OCI-LY3 (cell line): ENCODE results near the gene CLDN16.

Experiments used
- H2AFZ ChIP-seq: fragments of 200-600, 300-600 bp; shearing (Covaris generic); 2 replicates; pipeline ENCODE4 v1.6.0; 2014; ENCODE audit warnings: antibody characterized with exemption, low read depth, low read length
- H3K27ac ChIP-seq: fragments of 200-600, 300-600 bp; sonication (generic); 2 replicates; pipeline ENCODE4 v1.5.1; 2014; ENCODE audit warnings: mild to moderate bottlenecking, low read length, moderate library complexity, mixed read lengths
- H3K27me3 ChIP-seq: fragments of 200-600, 300-600 bp; sonication (generic); 2 replicates; pipeline ENCODE4 v1.6.1; 2014; ENCODE audit warnings: low read depth, low read length, mixed read lengths
- H3K36me3 ChIP-seq: fragments of 200-600, 300-600 bp; sonication (generic); replicated peaks from 2 replicates; pipeline ENCODE3; 2014; ENCODE audit warnings: low read depth, low read length, mixed read lengths
- H3K4me1 ChIP-seq: fragments of 300-600, 200-600 bp; sonication (generic); 2 replicates; pipeline ENCODE4 v1.6.1; 2014; ENCODE audit warnings: low read length, mixed read lengths
- H3K4me2 ChIP-seq: fragments of 200-600, 300-600 bp; sonication (generic); 2 replicates; pipeline ENCODE4 v1.6.1; 2014; ENCODE audit warnings: low read length, mixed read lengths
- H3K4me3 ChIP-seq: fragments of 300-600, 200-600 bp; sonication (generic); 2 replicates; pipeline ENCODE4 v1.5.1; 2014; ENCODE audit warnings: antibody characterized with exemption, mild to moderate bottlenecking, low read length, moderate library complexity
- H3K79me2 ChIP-seq: fragments of 300-600, 200-600 bp; shearing (Covaris generic); 2 replicates; pipeline ENCODE4 v1.6.1; 2014; ENCODE audit warnings: mild to moderate bottlenecking, low read length, mixed read lengths
- H3K9ac ChIP-seq: fragments of 300-600, 200-600 bp; shearing (Covaris generic); 2 replicates; pipeline ENCODE4 v1.6.0; 2014; ENCODE audit warnings: mild to moderate bottlenecking, low read length, moderate library complexity
- H3K9me3 ChIP-seq: fragments of 200-600, 300-600 bp; shearing (Covaris generic); 2 replicates; pipeline ENCODE4 v1.6.1; 2014; ENCODE audit warnings: low read length, mixed read lengths; ENCODE audit not compliant: insufficient read depth
- H4K20me1 ChIP-seq: fragments of 200-600, 300-600 bp; sonication (generic); 2 replicates; pipeline ENCODE4 v1.6.1; 2016; ENCODE audit warnings: low read length, mixed read lengths; ENCODE audit not compliant: insufficient read depth
- CTCF ChIP-seq: fragments of 200-600, 300-600 bp; sonication (generic); IDR thresholded peaks from 2 replicates; pipeline ENCODE4 v1.5.1; 2014; ENCODE audit warnings: antibody characterized with exemption, low read length, low read depth
- EZH2phosphoT487 ChIP-seq: fragments of 200-600 bp; shearing (Covaris generic); IDR thresholded peaks from 2 replicates; pipeline ENCODE4 v1.6.1; 2018; ENCODE audit warnings: antibody characterized with exemption, mixed run types, low read depth

CLDN16 gene

GRCh38 chr3:190387578-190388213 lies at the start of gene CLDN16:
TSS of gene CLDN16 (plus strand) at chr3:190388163. CDS start at chr3:190388330, 167 bp downstream.
- H3K27me3 ChIP-seq: no peaks in the 10 kb centered on the region
- no peaks in the 10 kb centered on the region for H4K20me1 ChIP-seq
- peaks cover 1% of the 10 kb centered on the region for H3K4me1 ChIP-seq
- H3K4me2 ChIP-seq: no peak within 1 kb of the TSS
- no peaks in the 10 kb centered on the region for H3K36me3 ChIP-seq
- no peak within 1 kb of the TSS for H3K4me3 ChIP-seq
- H3K79me2 ChIP-seq: no peaks in the 10 kb centered on the region
- no peak within 1 kb of the TSS for H3K9ac ChIP-seq
- no peaks in the 10 kb centered on the region for H3K9me3 ChIP-seq
- TF ChIP-seq EZH2phosphoT487 (no peak), CTCF (no peak)
- H3K27ac ChIP-seq: no peak within 1 kb of the TSS
- H2AFZ ChIP-seq: no peak within 1 kb of the TSS

GRCh38 chr3:190338717-190339116 lies 49.2 kb upstream of the CLDN16 start:
- Histone ChIP-seq H3K4me1 (no peaks in the 10 kb centered on the region), H3K9me3 (no peaks in the 10 kb centered on the region), H3K27ac (no peak overlapping the region), H3K9ac (no peak overlapping the region), H3K27me3 (no peaks in the 10 kb centered on the region), H3K79me2 (no peaks in the 10 kb centered on the region), H3K36me3 (no peaks in the 10 kb centered on the region), H3K4me2 (no peak overlapping the region), H2AFZ (no peak overlapping the region), H4K20me1 (no peaks in the 10 kb centered on the region), H3K4me3 (no peak overlapping the region)
- TF ChIP-seq EZH2phosphoT487 (no peak), CTCF (no peak)

GRCh38 chr3:190339130-190339529 lies 48.8 kb upstream of the CLDN16 start:
- H3K36me3 ChIP-seq: no peaks in the 10 kb centered on the region
- H2AFZ ChIP-seq: no peak overlapping the region; the same call in 1 of the 2 replicates
- H3K4me1 ChIP-seq: no peaks in the 10 kb centered on the region
- H3K9me3 ChIP-seq: no peaks in the 10 kb centered on the region
- no peaks in the 10 kb centered on the region for H4K20me1 ChIP-seq
- no peak overlapping the region for H3K9ac ChIP-seq
- H3K27ac ChIP-seq: no peak overlapping the region
- H3K27me3 ChIP-seq: no peaks in the 10 kb centered on the region
- H3K4me2 ChIP-seq: no peak overlapping the region
- H3K79me2 ChIP-seq: no peaks in the 10 kb centered on the region
- no peak overlapping the region for H3K4me3 ChIP-seq
- no peak for TF ChIP-seq EZH2phosphoT487
- TF ChIP-seq CTCF: peak; percentile 30

- Histone ChIP-seq H3K4me1 (0 out of 2 replicates have a peak, but pooled peaks cover 2% of the 10 kb centered on the region), H3K4me2 (no peak overlapping the region), H3K79me2 (no peaks in the 10 kb centered on the region), H3K36me3 (no peaks in the 10 kb centered on the region), H3K27ac (no peak overlapping the region), H3K27me3 (no peaks in the 10 kb centered on the region), H3K9ac (no peak overlapping the region), H2AFZ (no peak overlapping the region), H4K20me1 (no peaks in the 10 kb centered on the region), H3K4me3 (no peak overlapping the region), H3K9me3 (no peaks in the 10 kb centered on the region)
- no peak for TF ChIP-seq CTCF
- no peak for TF ChIP-seq EZH2phosphoT487
Measured at GRCh38 chr3:190340071-190340470, 47.9 kb upstream of the CLDN16 start.
